DMS79 treated with DMSO at 0.1 percent for 48 hours (cell line): ENCODE data around the gene KLHL29.

Source experiments
- DNase-seq: peaks from one replicate; lab custom pipeline; 2025; lab: John Stamatoyannopoulos, UW

Gene KLHL29

GRCh38 chr2:23571085-23571484 is 186.1 kb downstream of the KLHL29 start:
- no peak for DNase-seq

GRCh38 chr2:23571527-23572282 is 186.7 kb downstream of the KLHL29 start:
- no peak for DNase-seq

- DNase-seq: no peak
Measured at GRCh38 chr2:23574919-23575654, 190.1 kb downstream of the KLHL29 start.

GRCh38 chr2:23578964-23579671 is 194.1 kb downstream of the KLHL29 start:
- no peak for DNase-seq

- DNase-seq: no peak
Measured at GRCh38 chr2:23579674-23580073, 194.7 kb downstream of the KLHL29 start.

- no peak for DNase-seq
Measured at GRCh38 chr2:23583467-23583866, 198.5 kb downstream of the KLHL29 start.

GRCh38 chr2:23584054-23584745 is 199.2 kb downstream of the KLHL29 start:
- no peak for DNase-seq

GRCh38 chr2:23585273-23586170 is 200.5 kb downstream of the KLHL29 start:
- peak; percentile 79 for DNase-seq

GRCh38 chr2:23586741-23587306 is 201.8 kb downstream of the KLHL29 start:
- DNase-seq: no peak

GRCh38 chr2:23587341-23587880 is 202.4 kb downstream of the KLHL29 start:
- DNase-seq: no peak

GRCh38 chr2:23588106-23588505 is 203.1 kb downstream of the KLHL29 start:
- DNase-seq: no peak

GRCh38 chr2:23588508-23589201 is 203.7 kb downstream of the KLHL29 start:
- DNase-seq: no peak

- no peak for DNase-seq
Measured at GRCh38 chr2:23589220-23589647, 204.3 kb downstream of the KLHL29 start.

- no peak for DNase-seq
Measured at GRCh38 chr2:23589739-23590138, 204.8 kb downstream of the KLHL29 start.

- no peak for DNase-seq
Measured at GRCh38 chr2:23590241-23590869, 205.4 kb downstream of the KLHL29 start.

- DNase-seq: no peak
Measured at GRCh38 chr2:23591111-23591510, 206.1 kb downstream of the KLHL29 start.

GRCh38 chr2:23592061-23592685 is 207.2 kb downstream of the KLHL29 start:
- DNase-seq: no peak

GRCh38 chr2:23592898-23593751 is 208.1 kb downstream of the KLHL29 start:
- no peak for DNase-seq
